SK-N-SH (cell line): Measurements from ENCODE around the gene KMT2C. TPM values are rescaled to one million over a fixed set of nuclear protein-coding genes. Genes with fewer than 3 reads are reported as not detected.

Source experiments
- CTCF ChIA-PET: fragments of 300-600, 350-600 bp; formaldehyde crosslinking; extraction: SDS; loops from one replicate; lab custom pipeline; 2021; lab: Yijun Ruan, JAX
- POLR2A ChIA-PET: fragments of 350-600 bp; sonication (Branson Sonifier 250); formaldehyde crosslinking; extraction: SDS; loops from one replicate; lab custom pipeline; 2020; ENCODE audit warnings: antibody characterized with exemption, inconsistent platforms; lab: Yijun Ruan, JAX
- DNase-seq: peaks from one replicate; pipeline ENCODE4 v3.0.0; 2012
- H2AFZ ChIP-seq: fragments of 200-600 bp; sonication (generic); 2 replicates; pipeline ENCODE4 v1.8.1; 2016; ENCODE audit warnings: antibody characterized with exemption, mild to moderate bottlenecking, low read depth
- H3F3A ChIP-seq: fragments of 200-600 bp; sonication (generic); replicated peaks from 2 replicates; pipeline ENCODE3; 2016; ENCODE audit warnings: antibody characterized with exemption, mild to moderate bottlenecking; ENCODE audit not compliant: insufficient read depth
- H3K27ac ChIP-seq, 2 experiments: fragments of 200-500 bp in 1 of 2; fragments of 200-600 bp in 1 of 2; sonication (Bioruptor generic) in 1 of 2; sonication (generic), shearing (Covaris generic) in 1 of 2; 2 replicates each; pipeline versions ENCODE4 v1.5.1 to v1.6.1; 2014 to 2016; ENCODE audit warnings: low read depth in 2 of 2, inconsistent platforms in 1 of 2, low read length in 1 of 2, mild to moderate bottlenecking in 1 of 2, mixed read lengths in 1 of 2
- H3K27me3 ChIP-seq: fragments of 200-600 bp; sonication (generic), shearing (Covaris generic); 2 replicates; pipeline ENCODE4 v1.6.1; 2016; ENCODE audit warnings: mixed run types; ENCODE audit not compliant: insufficient read depth
- H3K36me3 ChIP-seq, 2 experiments: fragments of 200-500 bp in 1 of 2; fragments of 200-600 bp in 1 of 2; sonication (Bioruptor generic) in 1 of 2; sonication (generic) in 1 of 2; replicated peaks in 1 of 2; 2 replicates each; pipeline versions ENCODE3 to v1.5.1; 2014 to 2016; ENCODE audit warnings: low read length in 1 of 2, mild to moderate bottlenecking in 1 of 2; ENCODE audit not compliant: insufficient read depth in 2 of 2, control insufficient read depth in 1 of 2
- H3K4me1 ChIP-seq, 2 experiments: fragments of 200-500 bp in 1 of 2; fragments of 200-600 bp in 1 of 2; sonication (Bioruptor generic) in 1 of 2; sonication (generic), shearing (Covaris generic) in 1 of 2; 2 replicates each; pipeline versions ENCODE4 v1.5.1 to v1.6.1; 2014 to 2016; ENCODE audit warnings: low read depth in 1 of 2, low read length in 1 of 2, mixed run types in 1 of 2; ENCODE audit not compliant: insufficient read depth in 2 of 2, control insufficient read depth in 1 of 2
- H3K4me2 ChIP-seq: fragments of 200-600 bp; sonication (generic), shearing (Covaris generic); 2 replicates; pipeline ENCODE4 v1.6.1; 2017; ENCODE audit warnings: mixed run types
- H3K4me3 ChIP-seq, 2 experiments: fragments of 200-500 bp in 1 of 2; fragments of 200-600 bp in 1 of 2; sonication (Bioruptor generic) in 1 of 2; sonication (generic), shearing (Covaris generic) in 1 of 2; 2 replicates each; pipeline versions ENCODE4 v1.5.1 to v1.8.1; 2014 to 2016; ENCODE audit warnings: low read depth in 2 of 2, inconsistent platforms in 1 of 2, low read length in 1 of 2, mild to moderate bottlenecking in 1 of 2, mixed read lengths in 1 of 2, moderate library complexity in 1 of 2
- H3K79me2 ChIP-seq: fragments of 200-600 bp; sonication (generic); 2 replicates; pipeline ENCODE4 v1.8.1; 2017; ENCODE audit warnings: mild to moderate bottlenecking; ENCODE audit not compliant: insufficient read depth
- H3K9ac ChIP-seq: fragments of 200-600 bp; sonication (generic); 2 replicates; pipeline ENCODE4 v1.6.1; 2017; ENCODE audit warnings: mixed run types
- H3K9me2 ChIP-seq: fragments of 200-600 bp; sonication (generic); 2 replicates; pipeline ENCODE4 v1.6.1; 2017; ENCODE audit warnings: mixed run types
- H3K9me3 ChIP-seq: fragments of 200-600 bp; sonication (generic); 2 replicates; pipeline ENCODE4 v1.6.1; 2017; ENCODE audit warnings: mixed run types, mild to moderate bottlenecking, moderate library complexity
- H4K20me1 ChIP-seq: fragments of 200-600 bp; sonication (generic); 2 replicates; pipeline ENCODE4 v1.6.1; 2017; ENCODE audit warnings: mild to moderate bottlenecking, mixed run types; ENCODE audit not compliant: insufficient read depth
- ELF1 ChIP-seq: IDR thresholded peaks from 2 replicates; pipeline ENCODE4 v1.4.0; 2012
- EZH2phosphoT487 ChIP-seq: fragments of 200-600 bp; sonication (generic); IDR thresholded peaks from 2 replicates; pipeline ENCODE4 v1.6.1; 2017; ENCODE audit warnings: low read depth, mixed run types, mild to moderate bottlenecking, antibody characterized with exemption, moderate library complexity, borderline replicate concordance
- FOSL2 ChIP-seq: IDR thresholded peaks from 2 replicates; pipeline ENCODE4 v1.4.0; 2012; ENCODE audit warnings: low read depth, mild to moderate bottlenecking, moderate library complexity, borderline replicate concordance
- FOXM1 ChIP-seq: IDR thresholded peaks from 2 replicates; pipeline ENCODE4 v1.4.0; 2012; ENCODE audit warnings: low read depth, mild to moderate bottlenecking
- GATA2 ChIP-seq: sonication (generic); formaldehyde crosslinking; IDR thresholded peaks from 2 replicates; pipeline ENCODE4 v1.5.0; 2020; ENCODE audit warnings: mild to moderate bottlenecking, missing genetic modification reagents
- MAX ChIP-seq: IDR thresholded peaks from 2 replicates; pipeline ENCODE4 v1.4.0; 2012; ENCODE audit warnings: low read depth
- MEF2A ChIP-seq: IDR thresholded peaks from 2 replicates; pipeline ENCODE4 v1.4.0; 2012; ENCODE audit warnings: low read depth, borderline replicate concordance
- MXI1 ChIP-seq: IDR thresholded peaks from 2 replicates; pipeline ENCODE4 v1.6.1; 2012; ENCODE audit warnings: mild to moderate bottlenecking, low read depth, low read length, improper control_type of control experiment
- NRF1 ChIP-seq: IDR thresholded peaks from 2 replicates; pipeline ENCODE4 v1.6.1; 2012; ENCODE audit warnings: low read depth, mild to moderate bottlenecking, low read length
- PBX3 ChIP-seq: IDR thresholded peaks from 2 replicates; pipeline ENCODE4; 2012
- POLR2AphosphoS5 ChIP-seq: IDR thresholded peaks from 2 replicates; pipeline ENCODE4 v1.6.1; 2012; ENCODE audit warnings: low read depth, low read length
- RAD21 ChIP-seq: IDR thresholded peaks from 2 replicates; pipeline ENCODE4 v1.6.1; 2012; ENCODE audit warnings: mild to moderate bottlenecking, low read length
- RCOR1 ChIP-seq: fragments of 150-350 bp; IDR thresholded peaks from 2 replicates; pipeline ENCODE4 v1.6.1; 2017; ENCODE audit warnings: antibody characterized with exemption, low read length
- RXRA ChIP-seq: IDR thresholded peaks from 2 replicates; pipeline ENCODE4 v1.4.0; 2012; ENCODE audit warnings: low read depth, mild to moderate bottlenecking, borderline replicate concordance
- SIN3A ChIP-seq: IDR thresholded peaks from 2 replicates; pipeline ENCODE4 v1.6.1; 2012; ENCODE audit warnings: low read depth, mild to moderate bottlenecking, low read length, moderate library complexity, borderline replicate concordance
- TAF1 ChIP-seq: IDR thresholded peaks from 2 replicates; pipeline ENCODE4 v1.6.1; 2012; ENCODE audit warnings: low read depth, mild to moderate bottlenecking, low read length, moderate library complexity, borderline replicate concordance
- TCF12 ChIP-seq: IDR thresholded peaks from 2 replicates; pipeline ENCODE4 v1.4.0; 2012
- TEAD4 ChIP-seq: IDR thresholded peaks from 2 replicates; pipeline ENCODE4 v1.4.0; 2012; ENCODE audit warnings: mild to moderate bottlenecking, borderline replicate concordance; ENCODE audit not compliant: insufficient read depth
- USF2 ChIP-seq: fragments of 150-350 bp; IDR thresholded peaks from 2 replicates; pipeline ENCODE4 v1.6.1; 2017; ENCODE audit warnings: antibody characterized with exemption, low read length, low read depth, borderline replicate concordance
- YY1 ChIP-seq: IDR thresholded peaks from 2 replicates; pipeline ENCODE4 v1.4.0; 2012; ENCODE audit warnings: low read depth, mild to moderate bottlenecking
- WGBS: methylation state at CpG from one replicate; pipeline ENCODE4 v1.1.6; 2017; ENCODE audit warnings: low lambda C conversion rate; 5-methylcytosine and 5-hydroxymethylcytosine counted together
- polyA plus RNA-seq, 3 experiments: library from polyadenylated mRNA; depleted of rRNA; stranded (reverse); fragments of >200 nt; gene quantifications; 2 replicates each; pipeline ENCODE4 v1.2.3, GENCODE V29; 2012

KMT2C gene
- polyA plus RNA-seq, 1 of the 3 experiments (the other 2 are of a cell fraction) = 8.0 TPM

GRCh38 chr7:152341914-152342236, 93.9 kb downstream of the KMT2C start:
- 98% methylated on average over 2 of the region's 2 CpGs for WGBS
- Histone ChIP-seq H3K4me2 (no peak overlapping the region), H3K4me1 (peaks cover 0 to under 1% of the 10 kb centered on the region in 2 experiments; a peak in 3 of 4 replicates), H3K9me3 (no peaks in the 10 kb centered on the region), H3K9ac (no peak overlapping the region), H3F3A (peaks cover 10% of the 10 kb centered on the region), H3K79me2 (peaks cover 94% of the 10 kb centered on the region), H4K20me1 (peaks cover 64% of the 10 kb centered on the region), H3K36me3 (peaks cover 5 to 7% of the 10 kb centered on the region in 2 experiments), H2AFZ (no peak overlapping the region), H3K4me3 (no peak overlapping the region), H3K27me3 (no peaks in the 10 kb centered on the region), H3K27ac (no peak overlapping the region), H3K9me2 (no peaks in the 10 kb centered on the region)
- DNase-seq = no peak
- no peak for TF ChIP-seq PBX3
- TF ChIP-seq FOXM1 = no peak
- no peak for TF ChIP-seq RCOR1
- TF ChIP-seq TCF12 = no peak
- no peak for TF ChIP-seq SIN3A
- no peak for TF ChIP-seq TEAD4
- TF ChIP-seq MXI1 = no peak
- TF ChIP-seq GATA2 = no peak
- TF ChIP-seq MAX = no peak
- TF ChIP-seq ELF1 = no peak
- no peak for TF ChIP-seq TAF1
- TF ChIP-seq FOSL2 = no peak
- no peak for TF ChIP-seq USF2
- no peak for TF ChIP-seq MEF2A
- no peak for TF ChIP-seq RXRA
- no peak for TF ChIP-seq POLR2AphosphoS5
- no peak for TF ChIP-seq EZH2phosphoT487
- TF ChIP-seq RAD21 = no peak
- no peak for TF ChIP-seq YY1
- no peak for TF ChIP-seq NRF1
- ChIA-PET POLR2A (interaction anchor here (0.9 kb wide), 1 partner anchor 122 kb away, joined by 3 read pairs; no protein-coding TSS in a partner anchor), CTCF (interaction anchor here (0.7 to 4.3 kb wide), 22 partner anchors 9 to 395 kb away, joined by 3 to 65 read pairs (median 5); partner anchors contain the start of gene KMT2C)
